Mesendoderm (in vitro differentiated cells): ENCODE data around the gene TSHZ1.

Experiments used
- DNase-seq: peaks from one replicate; pipeline ENCODE4 v3.0.0; 2013
- H2AK5ac ChIP-seq: 2 replicates; pipeline ENCODE4 v1.6.1; 2013; ENCODE audit warnings: low read length, inconsistent platforms
- H2BK120ac ChIP-seq: 2 replicates; pipeline ENCODE4 v1.6.1; 2013; ENCODE audit warnings: low read depth, mild to moderate bottlenecking, low read length, moderate library complexity, mixed read lengths
- H2BK15ac ChIP-seq: replicated peaks from 2 replicates; pipeline ENCODE4 v1.6.1; 2013; ENCODE audit warnings: low read depth, mild to moderate bottlenecking, moderate library complexity
- H2BK5ac ChIP-seq: 2 replicates; pipeline ENCODE4 v1.6.1; 2013; ENCODE audit warnings: low read length, inconsistent platforms
- H3K18ac ChIP-seq: 2 replicates; pipeline ENCODE4 v1.6.1; 2013; ENCODE audit warnings: mild to moderate bottlenecking, low read length, mixed read lengths
- H3K23ac ChIP-seq: one replicate; pipeline ENCODE4 v1.6.1; 2013; ENCODE audit warnings: low read length
- H3K27ac ChIP-seq: 2 replicates; pipeline ENCODE4 v1.5.1; 2013; ENCODE audit warnings: low read depth, mild to moderate bottlenecking, inconsistent platforms, low read length, moderate library complexity
- H3K27me3 ChIP-seq: 2 replicates; pipeline ENCODE4 v1.6.1; 2013; ENCODE audit warnings: low read length, control low read depth, mild to moderate bottlenecking, inconsistent platforms; ENCODE audit not compliant: insufficient read depth, poor library complexity
- H3K36me3 ChIP-seq: 2 replicates; pipeline ENCODE4 v1.6.1; 2013; ENCODE audit warnings: low read length, inconsistent platforms; ENCODE audit not compliant: control insufficient read depth, insufficient read depth
- H3K4ac ChIP-seq: one replicate; pipeline ENCODE4 v1.6.1; 2013; ENCODE audit warnings: low read depth, mild to moderate bottlenecking, low read length, moderate library complexity
- H3K4me1 ChIP-seq: 2 replicates; pipeline ENCODE4 v1.6.1; 2013; ENCODE audit warnings: low read depth, low read length, inconsistent platforms; ENCODE audit not compliant: control insufficient read depth
- H3K4me2 ChIP-seq: 2 replicates; pipeline ENCODE4 v1.6.1; 2013; ENCODE audit warnings: low read length
- H3K4me3 ChIP-seq: 2 replicates; pipeline ENCODE4 v1.5.1; 2013; ENCODE audit warnings: mild to moderate bottlenecking, low read length
- H3K56ac ChIP-seq: one replicate; pipeline ENCODE4 v1.6.1; 2013; ENCODE audit warnings: low read length
- H3K79me1 ChIP-seq: 2 replicates; pipeline ENCODE4 v1.6.1; 2013; ENCODE audit warnings: low read length, inconsistent platforms
- H3K79me2 ChIP-seq: 2 replicates; pipeline ENCODE4 v1.6.1; 2013; ENCODE audit warnings: mild to moderate bottlenecking, low read length; ENCODE audit not compliant: control insufficient read depth, insufficient read depth
- H3K9ac ChIP-seq: 2 replicates; pipeline ENCODE4 v1.6.1; 2013; ENCODE audit warnings: low read length, inconsistent platforms
- H4K5ac ChIP-seq: one replicate; pipeline ENCODE4 v1.6.1; 2013; ENCODE audit warnings: low read length
- H4K8ac ChIP-seq: one replicate; pipeline ENCODE4 v1.6.1; 2013; ENCODE audit warnings: low read depth, mild to moderate bottlenecking, control low read depth, low read length, moderate library complexity
- WGBS: extraction: QIAGEN DNeasy Blood & Tissue Kit; methylation state at CpG from one replicate; pipeline ENCODE4 v1.1.7; 2013; ENCODE audit warnings: low lambda C conversion rate, missing lambda C conversion rate; ENCODE audit not compliant: insufficient coverage; ENCODE audit errors: extremely low coverage; 5-methylcytosine and 5-hydroxymethylcytosine counted together

The TSHZ1 gene

GRCh38 chr18:75215663-75216062 lies 5.1 kb downstream of the TSHZ1 start:
- DNase-seq = no peak
- H2BK15ac ChIP-seq = no peak overlapping the region
- H3K23ac ChIP-seq = no peak overlapping the region
- no peak overlapping the region for H3K9ac ChIP-seq
- no peak overlapping the region for H2BK5ac ChIP-seq
- no peak overlapping the region for H2AK5ac ChIP-seq
- no peak overlapping the region for H3K4me3 ChIP-seq
- no peaks in the 10 kb centered on the region for H3K4me1 ChIP-seq
- H4K5ac ChIP-seq = no peak overlapping the region
- H3K18ac ChIP-seq = no peak overlapping the region
- peaks cover 5% of the 10 kb centered on the region for H3K27me3 ChIP-seq
- H3K36me3 ChIP-seq = no peaks in the 10 kb centered on the region
- H2BK120ac ChIP-seq = no peak overlapping the region
- H3K79me2 ChIP-seq = no peaks in the 10 kb centered on the region
- WGBS = no CpG with 5 or more reads among the region's 4 CpGs
- no peak overlapping the region for H4K8ac ChIP-seq
- H3K79me1 ChIP-seq = no peaks in the 10 kb centered on the region
- H3K27ac ChIP-seq = no peak overlapping the region
- no peak overlapping the region for H3K4me2 ChIP-seq
- no peak overlapping the region for H3K4ac ChIP-seq
- H3K56ac ChIP-seq = no peak overlapping the region

- no CpG with 5 or more reads among the region's 7 CpGs for WGBS
- H4K8ac ChIP-seq = no peak overlapping the region
- no peak overlapping the region for H3K56ac ChIP-seq
- H3K9ac ChIP-seq = no peak overlapping the region
- no peaks in the 10 kb centered on the region for H3K79me2 ChIP-seq
- no peak overlapping the region for H2BK120ac ChIP-seq
- no peak overlapping the region for H2AK5ac ChIP-seq
- H3K4me2 ChIP-seq = no peak overlapping the region
- peaks cover 5% of the 10 kb centered on the region for H3K27me3 ChIP-seq
- no peak for DNase-seq
- H3K4me1 ChIP-seq = no peaks in the 10 kb centered on the region
- no peak overlapping the region for H2BK5ac ChIP-seq
- H4K5ac ChIP-seq = no peak overlapping the region
- H3K4ac ChIP-seq = no peak overlapping the region
- no peaks in the 10 kb centered on the region for H3K36me3 ChIP-seq
- H3K23ac ChIP-seq = no peak overlapping the region
- H3K4me3 ChIP-seq = no peak overlapping the region
- no peak overlapping the region for H2BK15ac ChIP-seq
- no peak overlapping the region for H3K18ac ChIP-seq
- H3K27ac ChIP-seq = no peak overlapping the region
- no peaks in the 10 kb centered on the region for H3K79me1 ChIP-seq
These were observed 5.8 kb downstream of the TSHZ1 start for GRCh38 chr18:75216212-75216910.

- no peak overlapping the region for H2AK5ac ChIP-seq
- no peaks in the 10 kb centered on the region for H3K79me1 ChIP-seq
- H3K79me2 ChIP-seq = no peaks in the 10 kb centered on the region
- H3K4me3 ChIP-seq = no peak overlapping the region
- H3K23ac ChIP-seq = no peak overlapping the region
- no peak for DNase-seq
- H3K4ac ChIP-seq = no peak overlapping the region
- H3K27me3 ChIP-seq = peaks cover 5% of the 10 kb centered on the region
- H2BK15ac ChIP-seq = no peak overlapping the region
- H3K9ac ChIP-seq = no peak overlapping the region
- H3K4me2 ChIP-seq = no peak overlapping the region
- no peak overlapping the region for H3K56ac ChIP-seq
- H4K5ac ChIP-seq = no peak overlapping the region
- H3K27ac ChIP-seq = no peak overlapping the region
- H4K8ac ChIP-seq = no peak overlapping the region
- H3K18ac ChIP-seq = no peak overlapping the region
- no peak overlapping the region for H2BK120ac ChIP-seq
- H2BK5ac ChIP-seq = no peak overlapping the region
- H3K36me3 ChIP-seq = no peaks in the 10 kb centered on the region
- no CpG with 5 or more reads among the region's 10 CpGs for WGBS
- no peaks in the 10 kb centered on the region for H3K4me1 ChIP-seq
These were observed 6.5 kb downstream of the TSHZ1 start for GRCh38 chr18:75216911-75217689.

- H3K4me3 ChIP-seq = no peak overlapping the region
- H3K27ac ChIP-seq = no peak overlapping the region
- no peak overlapping the region for H2BK15ac ChIP-seq
These were observed 7.7 kb downstream of the TSHZ1 start for GRCh38 chr18:75218065-75218923.

GRCh38 chr18:75219745-75220375 lies 9.3 kb downstream of the TSHZ1 start:
- Histone ChIP-seq H3K56ac (no peak overlapping the region), H2AK5ac (no peak overlapping the region), H4K5ac (no peak overlapping the region), H2BK120ac (no peak overlapping the region), H3K4me3 (no peak overlapping the region), H3K4me2 (no peak overlapping the region), H3K18ac (no peak overlapping the region), H3K23ac (no peak overlapping the region), H3K9ac (no peak overlapping the region), H3K4ac (no peak overlapping the region), H3K27me3 (no peaks in the 10 kb centered on the region), H2BK5ac (no peak overlapping the region), H3K27ac (no peak overlapping the region), H3K79me1 (no peaks in the 10 kb centered on the region), H3K4me1 (no peaks in the 10 kb centered on the region), H3K79me2 (no peaks in the 10 kb centered on the region), H2BK15ac (no peak overlapping the region), H3K36me3 (no peaks in the 10 kb centered on the region), H4K8ac (no peak overlapping the region)
- no CpG with 5 or more reads among the region's 11 CpGs for WGBS
- no peak for DNase-seq

More at GRCh38 chr18:75218065-75218923, 7.7 kb downstream of the TSHZ1 start:
- no peak for DNase-seq
- Histone ChIP-seq H3K23ac (no peak overlapping the region), H2BK120ac (no peak overlapping the region), H3K4ac (no peak overlapping the region), H2AK5ac (no peak overlapping the region), H3K27me3 (no peaks in the 10 kb centered on the region), H2BK5ac (no peak overlapping the region), H3K79me1 (no peaks in the 10 kb centered on the region), H3K4me2 (no peak overlapping the region), H4K8ac (no peak overlapping the region), H3K79me2 (no peaks in the 10 kb centered on the region), H3K4me1 (no peaks in the 10 kb centered on the region), H3K56ac (no peak overlapping the region), H3K36me3 (no peaks in the 10 kb centered on the region), H3K18ac (no peak overlapping the region), H3K9ac (no peak overlapping the region), H4K5ac (no peak overlapping the region)
- no CpG with 5 or more reads among the region's 12 CpGs for WGBS
